Suppressor macrophage (primary cell): ENCODE results near the gene MDH1B.
"Not testable (repeated sequence)": the region's sequence is repeated elsewhere in the genome, so short reads cannot be mapped to it uniquely, and the experiment has no call there.

ENCODE experiments used
- DNase-seq, 4 experiments: peaks; one replicate each; pipeline ENCODE4 v3.0.0-alpha.2; 2020 to 2022
- total RNA-seq, 17 experiments: gene quantifications; one replicate each; lab custom pipeline; 2026; ENCODE audit warnings: mixed read lengths in 6 of 17, inconsistent platforms in 3 of 17; lab: John Stamatoyannopoulos, UW

Gene MDH1B
- total RNA-seq, result 0 to 0.88 (median 0.09) reads per million in 17 experiments

- peak; percentile 91 to 95 (median 94) for DNase-seq
These were observed at the start of gene MDH1B, which contains the start of gene FASTKD2 for GRCh38 chr2:206765242-206766056. Gene MDH1B, minus strand, starts transcription at chr2:206765328. Its CDS starts 57 bp downstream, at chr2:206765271. Gene FASTKD2, plus strand, starts transcription at chr2:206765606. Its CDS starts 1,088 bp downstream, at chr2:206766694.

DNA sequence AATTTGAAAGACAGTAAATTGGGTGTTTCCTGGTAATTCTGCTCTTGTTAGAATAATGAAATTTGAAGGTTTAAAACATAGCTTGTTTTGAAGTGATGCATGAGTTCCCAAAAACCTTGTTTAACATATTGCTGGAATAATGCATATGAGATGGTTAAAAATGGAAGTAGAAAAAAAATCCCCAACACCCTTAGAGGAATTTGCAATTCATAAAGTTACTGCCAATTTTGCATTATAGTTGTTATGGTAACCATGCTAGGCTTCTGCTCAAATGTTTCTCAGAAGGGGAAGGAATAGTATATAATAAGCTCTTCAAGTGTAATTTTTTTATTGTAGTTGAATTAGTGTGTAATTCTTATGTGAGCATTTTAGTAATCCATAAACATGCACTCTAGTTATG is 49.4 kb upstream of the MDH1B start:
- peak in 2 of 4 experiments; percentile 4 to 34 for DNase-seq

DNA sequence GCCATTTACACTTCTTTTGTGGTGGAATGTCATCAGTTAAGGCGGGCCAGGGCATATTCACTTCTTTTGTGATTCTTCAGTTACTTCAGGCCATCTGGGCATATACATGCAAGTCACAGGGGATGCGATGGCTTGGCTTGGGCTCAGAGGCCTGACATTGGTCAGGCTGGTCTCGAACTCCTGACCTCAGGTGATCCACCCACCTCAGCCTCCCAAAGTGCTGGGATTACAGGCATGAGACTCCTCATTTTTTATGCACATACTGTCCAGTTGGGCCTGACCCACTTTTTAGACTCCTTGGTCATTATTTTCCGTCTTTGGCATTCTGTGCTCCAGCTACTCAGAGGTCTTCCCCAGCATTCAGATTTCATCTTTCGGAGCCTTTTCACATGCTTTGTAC is 47.3 kb upstream of the MDH1B start:
- not testable (repeated sequence) for DNase-seq

- not testable (repeated sequence) for DNase-seq
These were observed 42.5 kb upstream of the MDH1B start for GRCh38 chr2:206807624-206808023.

DNA sequence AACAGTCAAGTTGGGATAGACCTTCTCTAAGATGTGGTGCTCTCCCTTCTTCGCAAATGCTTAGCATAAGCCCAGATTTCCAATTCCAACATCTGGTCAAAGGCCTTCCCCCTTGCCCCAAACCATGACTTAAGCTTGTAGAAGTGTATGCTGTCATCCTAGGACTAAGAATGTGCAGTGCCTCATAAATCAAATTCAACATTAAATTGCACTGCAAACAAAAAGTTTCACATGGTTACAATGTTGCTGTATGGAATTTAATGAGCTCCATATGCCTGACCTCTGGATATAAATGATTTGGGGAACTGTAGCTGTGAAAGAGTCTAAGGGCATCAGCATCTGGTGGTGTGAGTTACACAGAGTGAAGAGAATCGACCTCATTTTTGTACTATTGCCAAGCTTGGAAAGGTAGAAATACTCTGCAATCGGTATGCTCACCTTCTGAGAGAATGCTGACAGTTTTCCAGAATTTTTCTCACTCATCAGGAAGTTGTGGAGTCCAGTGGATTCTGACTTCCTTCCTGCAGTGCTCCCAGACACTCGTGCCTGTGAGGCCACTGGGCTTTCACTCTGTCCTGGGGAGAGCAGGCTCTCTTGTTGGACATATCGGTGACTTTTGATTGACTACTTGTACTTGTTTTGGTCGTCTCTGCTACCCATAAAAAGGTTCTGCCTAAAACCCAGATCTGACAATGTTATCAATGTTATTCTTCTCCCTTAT is 40.9 kb upstream of the MDH1B start:
- DNase-seq, result no peak

- DNase-seq, result no peak
These were observed 39.2 kb upstream of the MDH1B start for GRCh38 chr2:206804326-206804725.

GRCh38 chr2:206802654-206803514 is 37.8 kb upstream of the MDH1B start:
- DNase-seq, result no peak

GRCh38 chr2:206801418-206802189 is 36.5 kb upstream of the MDH1B start:
- DNase-seq, result no peak

- DNase-seq, result peak; percentile 78 to 86 (median 80)
These were observed 35.6 kb upstream of the MDH1B start for GRCh38 chr2:206800506-206801417.

- peak; percentile 58 to 83 (median 76) for DNase-seq
These were observed 34.0 kb upstream of the MDH1B start for GRCh38 chr2:206799083-206799482.

- DNase-seq, result peak; percentile 16 to 77 (median 62)
These were observed 32.9 kb upstream of the MDH1B start for GRCh38 chr2:206798000-206798399.

- no peak for DNase-seq
These were observed 32.2 kb upstream of the MDH1B start for GRCh38 chr2:206797376-206797775.

- no peak for DNase-seq
These were observed 27.5 kb upstream of the MDH1B start for GRCh38 chr2:206792645-206793044.

DNA sequence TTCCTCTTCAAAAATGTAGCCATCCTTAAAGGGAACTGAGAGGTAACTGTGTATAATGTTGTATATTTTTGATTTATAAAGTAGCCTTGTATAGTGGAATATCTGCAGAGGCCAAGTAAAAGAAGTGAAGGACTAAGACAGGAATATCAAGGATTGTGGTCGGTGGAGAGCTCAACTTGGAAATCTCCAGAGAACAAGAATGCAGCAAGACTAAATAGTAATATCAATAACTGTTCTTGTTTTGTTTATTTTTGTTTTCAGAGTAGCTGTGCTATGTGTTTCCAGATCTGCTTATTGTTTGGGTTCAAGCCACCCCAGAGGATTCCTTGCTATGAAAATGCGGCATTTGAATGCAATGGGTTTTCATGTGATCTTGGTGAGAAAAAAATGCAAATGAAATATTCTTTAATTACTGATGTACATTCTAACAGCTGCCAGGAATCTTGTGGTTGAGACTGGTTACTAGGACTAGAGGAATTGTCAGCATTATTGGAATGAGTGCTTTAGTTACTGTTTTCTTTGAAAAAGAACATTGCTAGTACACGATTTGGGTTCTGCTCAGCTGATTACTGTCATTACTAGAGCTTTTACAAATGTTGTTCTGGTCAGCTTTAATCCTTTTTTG is 25.3 kb upstream of the MDH1B start:
- no peak for DNase-seq

DNA sequence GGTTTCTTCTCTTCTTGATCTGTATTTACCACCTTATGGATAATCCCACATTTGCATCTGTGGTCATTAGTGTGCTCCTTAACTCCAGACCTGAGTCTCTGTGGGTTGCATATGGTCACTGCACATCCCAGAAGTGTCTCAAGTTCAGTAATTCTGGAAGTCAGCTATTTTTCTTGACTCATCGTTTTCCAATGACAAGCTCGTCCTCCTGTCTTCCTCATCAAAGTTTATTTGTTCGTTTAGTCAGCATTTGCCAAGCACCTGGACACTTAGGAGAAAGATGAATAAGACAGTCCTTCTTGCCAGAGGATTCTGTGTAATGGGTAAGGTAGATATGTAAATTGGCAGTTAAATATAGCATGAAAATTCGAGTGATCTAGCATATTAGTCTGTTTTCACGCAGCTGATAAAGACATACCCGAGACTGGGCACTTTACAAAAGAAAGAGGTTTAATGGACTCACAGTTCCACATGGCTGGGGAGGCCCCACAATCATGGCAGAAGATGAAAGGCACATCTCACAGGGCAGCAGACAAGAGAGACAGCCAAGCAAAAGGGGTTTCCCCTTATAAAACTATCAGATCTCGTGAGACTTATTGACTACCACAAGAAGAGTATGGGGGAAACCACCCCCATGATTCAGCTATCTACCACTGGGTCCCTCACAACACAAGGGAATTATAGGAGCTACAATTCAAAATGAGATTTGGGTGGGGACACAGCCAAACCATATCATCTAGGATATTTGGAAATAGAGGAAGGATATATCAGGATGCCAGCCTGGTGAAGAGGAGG is 19.6 kb upstream of the MDH1B start:
- no peak for DNase-seq

DNA sequence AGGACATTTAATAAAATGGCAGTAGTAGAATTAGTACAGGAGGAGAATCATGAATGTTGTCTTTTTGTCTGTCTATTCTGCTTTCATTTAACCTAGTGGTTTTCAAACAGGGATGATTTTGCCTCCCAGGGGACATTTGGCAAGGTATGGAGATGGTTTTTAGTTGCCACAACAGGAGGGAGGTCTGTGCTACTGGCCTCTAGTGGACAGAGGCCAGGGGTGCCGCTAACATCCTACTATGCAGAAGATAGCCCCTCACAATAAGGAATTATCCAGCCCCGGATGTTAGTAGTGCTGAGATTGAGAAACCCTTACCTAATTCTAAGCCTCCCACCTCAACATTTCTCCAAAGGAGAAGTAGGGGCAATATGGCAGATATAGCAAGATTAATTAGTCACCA is 18.6 kb upstream of the MDH1B start:
- peak in 3 of 4 experiments; percentile 15 to 25 (median 16) for DNase-seq

GRCh38 chr2:206780671-206781070 is 15.5 kb upstream of the MDH1B start:
- DNase-seq, result no peak

- DNase-seq, result no peak
These were observed 11.3 kb upstream of the MDH1B start for GRCh38 chr2:206776432-206776831.

DNA sequence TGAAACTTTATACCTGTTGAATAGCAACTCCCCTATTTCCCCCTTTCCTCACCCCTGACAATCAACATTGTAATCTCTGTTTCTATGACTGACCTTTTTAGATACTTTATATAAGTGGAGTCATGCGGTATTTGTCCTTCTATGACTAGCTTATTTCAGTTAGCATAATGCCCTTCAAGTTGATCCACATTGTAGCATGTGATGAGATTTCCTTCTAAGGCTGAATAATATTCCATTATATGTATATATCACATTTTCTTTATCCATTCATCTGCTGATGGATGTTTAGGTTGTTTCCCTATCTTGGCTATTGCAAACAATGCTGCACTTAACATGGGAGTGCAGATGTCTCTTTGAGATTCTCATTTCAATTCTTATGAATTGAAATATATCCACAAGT is 9.7 kb upstream of the MDH1B start:
- DNase-seq, result no peak
